ENCODE measurements around the gene IFNG. TPM values are rescaled to one million over a fixed set of nuclear protein-coding genes. Genes with fewer than 3 reads are reported as not detected.

Gene IFNG
- total and polyA plus RNA-seq, 9 of the 15 experiments (the other 6 are each of a cell fraction or from before 2014, with no cell fraction given) = 0.38 TPM; not detected in 8

DNA sequence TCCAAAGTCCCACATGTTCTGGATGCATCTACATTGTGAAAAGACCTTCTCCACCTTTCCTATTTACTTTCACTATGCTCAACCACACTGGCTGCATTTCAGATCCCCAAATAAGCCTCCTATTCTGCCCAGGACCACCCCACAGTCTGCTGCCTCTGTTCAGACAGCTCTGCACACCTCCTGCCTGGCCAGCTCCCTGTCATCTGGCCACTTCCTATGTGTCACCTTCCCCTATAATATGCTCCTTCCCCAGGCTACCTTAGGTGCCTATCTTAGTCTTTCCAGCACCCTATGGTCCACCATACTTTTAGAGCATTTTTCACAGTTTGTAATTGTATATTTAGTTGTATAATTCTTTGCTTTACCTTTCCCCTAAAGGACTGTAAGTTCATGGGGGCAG lies 50.5 kb downstream of the IFNG start (continued):
- TF ChIP-seq ASH1L (IDR thresholded peaks at IDR 0.05; ENCODE audit: borderline replicate concordance, low read depth, partially characterized antibody) = no peak
- TF ChIP-seq DACH1 (IDR thresholded peaks at IDR 0.05; ENCODE audit: partially characterized antibody) = no peak
- no peak for TF ChIP-seq BRD9 (IDR thresholded peaks at IDR 0.05; ENCODE audit: low read depth, partially characterized antibody)
- TF ChIP-seq KDM5B (IDR thresholded peaks at IDR 0.05; ENCODE audit: insufficient replicate concordance, low read depth, low read length) = no peak
- TF ChIP-seq GATAD2A (IDR thresholded peaks at IDR 0.05) = no peak
- no peak for TF ChIP-seq FOXK1 (CRISPR knock-in tag; IDR thresholded peaks at IDR 0.05; ENCODE audit: borderline replicate concordance)

DNA sequence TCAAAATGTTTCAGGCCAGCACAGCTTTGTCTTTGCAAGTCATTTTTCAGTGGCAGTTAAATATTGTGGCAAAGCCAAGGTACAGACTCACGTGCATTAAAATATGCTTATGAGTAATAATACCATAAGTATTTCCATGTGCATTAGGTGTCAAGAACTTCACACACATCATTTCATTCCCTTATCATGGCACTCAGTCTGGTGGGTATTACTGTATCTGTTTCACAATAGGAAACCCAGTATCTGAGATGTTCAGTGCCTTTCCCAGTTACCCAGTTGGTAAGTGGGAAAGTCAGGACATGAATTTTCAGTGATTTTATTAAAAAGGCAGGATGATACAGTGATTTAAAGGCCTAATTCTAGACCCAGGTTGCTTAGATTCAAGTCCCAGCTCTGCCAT lies 52.9 kb downstream of the IFNG start:
- intact Hi-C loops (cut with micrococcal nuclease) = no loop called here
- BruUV-seq (replicated peaks) = no TSS peak
- H3K79me2 ChIP-seq (ENCODE audit: control insufficient read depth, insufficient read depth, low read length) = no peaks in the 10 kb centered on the region
- H4K20me1 ChIP-seq (replicated peaks; ENCODE audit: control insufficient read depth, insufficient read depth, low read length) = no peaks in the 10 kb centered on the region
- H3K9me3 ChIP-seq (replicated peaks; ENCODE audit: control insufficient read depth, insufficient read depth, low read depth, low read length) = no peaks in the 10 kb centered on the region
- no peak overlapping the region for H3K4me3 ChIP-seq
- DNase-seq (ENCODE audit: extremely low read depth in 1 of 4, low spot score in 3 of 4) (no peak), FAIRE-seq (no peak), ATAC-seq (no peak)
- ChIA-PET CTCF (ENCODE audit: low intra/inter-chr PET ratio) (no interaction called here), POLR2A (no interaction called here)
- TF ChIP-seq, protein P1, sequence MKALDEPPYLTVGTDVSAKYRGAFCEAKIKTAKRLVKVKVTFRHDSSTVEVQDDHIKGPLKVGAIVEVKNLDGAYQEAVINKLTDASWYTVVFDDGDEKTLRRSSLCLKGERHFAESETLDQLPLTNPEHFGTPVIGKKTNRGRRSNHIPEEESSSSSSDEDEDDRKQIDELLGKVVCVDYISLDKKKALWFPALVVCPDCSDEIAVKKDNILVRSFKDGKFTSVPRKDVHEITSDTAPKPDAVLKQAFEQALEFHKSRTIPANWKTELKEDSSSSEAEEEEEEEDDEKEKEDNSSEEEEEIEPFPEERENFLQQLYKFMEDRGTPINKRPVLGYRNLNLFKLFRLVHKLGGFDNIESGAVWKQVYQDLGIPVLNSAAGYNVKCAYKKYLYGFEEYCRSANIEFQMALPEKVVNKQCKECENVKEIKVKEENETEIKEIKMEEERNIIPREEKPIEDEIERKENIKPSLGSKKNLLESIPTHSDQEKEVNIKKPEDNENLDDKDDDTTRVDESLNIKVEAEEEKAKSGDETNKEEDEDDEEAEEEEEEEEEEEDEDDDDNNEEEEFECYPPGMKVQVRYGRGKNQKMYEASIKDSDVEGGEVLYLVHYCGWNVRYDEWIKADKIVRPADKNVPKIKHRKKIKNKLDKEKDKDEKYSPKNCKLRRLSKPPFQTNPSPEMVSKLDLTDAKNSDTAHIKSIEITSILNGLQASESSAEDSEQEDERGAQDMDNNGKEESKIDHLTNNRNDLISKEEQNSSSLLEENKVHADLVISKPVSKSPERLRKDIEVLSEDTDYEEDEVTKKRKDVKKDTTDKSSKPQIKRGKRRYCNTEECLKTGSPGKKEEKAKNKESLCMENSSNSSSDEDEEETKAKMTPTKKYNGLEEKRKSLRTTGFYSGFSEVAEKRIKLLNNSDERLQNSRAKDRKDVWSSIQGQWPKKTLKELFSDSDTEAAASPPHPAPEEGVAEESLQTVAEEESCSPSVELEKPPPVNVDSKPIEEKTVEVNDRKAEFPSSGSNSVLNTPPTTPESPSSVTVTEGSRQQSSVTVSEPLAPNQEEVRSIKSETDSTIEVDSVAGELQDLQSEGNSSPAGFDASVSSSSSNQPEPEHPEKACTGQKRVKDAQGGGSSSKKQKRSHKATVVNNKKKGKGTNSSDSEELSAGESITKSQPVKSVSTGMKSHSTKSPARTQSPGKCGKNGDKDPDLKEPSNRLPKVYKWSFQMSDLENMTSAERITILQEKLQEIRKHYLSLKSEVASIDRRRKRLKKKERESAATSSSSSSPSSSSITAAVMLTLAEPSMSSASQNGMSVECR (CRISPR knock-in tag; IDR thresholded peaks at IDR 0.05) = no peak
- no peaks in the 10 kb centered on the region for H3K36me3 ChIP-seq (ENCODE audit: control insufficient read depth, insufficient read depth, low read length)
- in situ Hi-C loops (cut with MboI) = no loop called here
- no peaks in the 10 kb centered on the region for H3K9me1 ChIP-seq (ENCODE audit: control insufficient read depth, insufficient read depth, low read length)
- H2AFZ ChIP-seq (ENCODE audit: low read depth, low read length) = no peak overlapping the region
- H3K4me2 ChIP-seq (ENCODE audit: insufficient read depth, low read length) = no peak overlapping the region
- H3K27me3 ChIP-seq (ENCODE audit: control insufficient read depth in 2 of 2, insufficient read depth in 2 of 2, low read length in 2 of 2) = no peaks in the 10 kb centered on the region
- H3K27ac ChIP-seq (ENCODE audit: extremely low read depth, low read depth, low read length) = no peak overlapping the region
- H3K9ac ChIP-seq (ENCODE audit: insufficient read depth in 1 of 2, low read depth in 2 of 2, low read length in 2 of 2) = no peak overlapping the region
- WGBS (ENCODE audit: insufficient coverage, low coverage, missing lambda C conversion rate) = 0% methylated on average over 1 of the region's 1 CpG
- no peaks in the 10 kb centered on the region for H3K4me1 ChIP-seq (replicated peaks in 1 of 2; ENCODE audit: control insufficient read depth in 2 of 2, insufficient read depth in 2 of 2, low read length in 2 of 2)

Data from K562 (cell line).